ENCODE measurements around the gene CASKIN2.
A peak's percentile ranks its signal among the peaks of the same experiment; 100 is the strongest.

The CASKIN2 gene, protein sequence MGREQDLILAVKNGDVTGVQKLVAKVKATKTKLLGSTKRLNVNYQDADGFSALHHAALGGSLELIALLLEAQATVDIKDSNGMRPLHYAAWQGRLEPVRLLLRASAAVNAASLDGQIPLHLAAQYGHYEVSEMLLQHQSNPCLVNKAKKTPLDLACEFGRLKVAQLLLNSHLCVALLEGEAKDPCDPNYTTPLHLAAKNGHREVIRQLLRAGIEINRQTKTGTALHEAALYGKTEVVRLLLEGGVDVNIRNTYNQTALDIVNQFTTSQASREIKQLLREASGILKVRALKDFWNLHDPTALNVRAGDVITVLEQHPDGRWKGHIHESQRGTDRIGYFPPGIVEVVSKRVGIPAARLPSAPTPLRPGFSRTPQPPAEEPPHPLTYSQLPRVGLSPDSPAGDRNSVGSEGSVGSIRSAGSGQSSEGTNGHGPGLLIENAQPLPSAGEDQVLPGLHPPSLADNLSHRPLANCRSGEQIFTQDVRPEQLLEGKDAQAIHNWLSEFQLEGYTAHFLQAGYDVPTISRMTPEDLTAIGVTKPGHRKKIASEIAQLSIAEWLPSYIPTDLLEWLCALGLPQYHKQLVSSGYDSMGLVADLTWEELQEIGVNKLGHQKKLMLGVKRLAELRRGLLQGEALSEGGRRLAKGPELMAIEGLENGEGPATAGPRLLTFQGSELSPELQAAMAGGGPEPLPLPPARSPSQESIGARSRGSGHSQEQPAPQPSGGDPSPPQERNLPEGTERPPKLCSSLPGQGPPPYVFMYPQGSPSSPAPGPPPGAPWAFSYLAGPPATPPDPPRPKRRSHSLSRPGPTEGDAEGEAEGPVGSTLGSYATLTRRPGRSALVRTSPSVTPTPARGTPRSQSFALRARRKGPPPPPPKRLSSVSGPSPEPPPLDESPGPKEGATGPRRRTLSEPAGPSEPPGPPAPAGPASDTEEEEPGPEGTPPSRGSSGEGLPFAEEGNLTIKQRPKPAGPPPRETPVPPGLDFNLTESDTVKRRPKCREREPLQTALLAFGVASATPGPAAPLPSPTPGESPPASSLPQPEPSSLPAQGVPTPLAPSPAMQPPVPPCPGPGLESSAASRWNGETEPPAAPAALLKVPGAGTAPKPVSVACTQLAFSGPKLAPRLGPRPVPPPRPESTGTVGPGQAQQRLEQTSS (N-terminal part only)

GRCh38 chr17:75515496-75516254 is at the start of gene CASKIN2:
TSS of gene CASKIN2 (minus strand) at chr17:75515537. CDS start at chr17:75513804, 1,733 bp downstream.
- peak; percentile 80 for DNase-seq

GRCh38 chr17:75565066-75565465 is 49.7 kb upstream of the CASKIN2 start:
- no peak for DNase-seq

DNA sequence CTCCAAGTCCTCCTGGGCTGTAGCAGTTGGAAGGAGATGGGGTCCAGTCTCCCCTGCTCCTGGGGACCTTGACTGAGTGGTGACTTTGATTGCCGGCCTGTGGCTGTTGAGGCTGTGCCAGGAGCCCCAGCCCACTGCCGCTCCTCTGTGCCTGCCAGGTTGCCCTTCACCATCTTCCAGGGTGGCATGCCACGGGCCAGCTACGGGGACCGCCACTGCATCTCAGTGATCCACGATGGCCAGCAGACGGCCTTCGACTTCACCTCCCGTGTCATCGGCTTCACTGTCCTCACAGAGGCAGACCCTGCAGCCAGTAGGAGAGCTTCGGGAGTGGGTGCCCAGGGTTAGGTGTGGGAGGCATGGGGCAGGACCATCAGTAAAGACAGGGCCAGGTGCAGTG is 48.9 kb upstream of the CASKIN2 start:
- DNase-seq: no peak

- DNase-seq: no peak
These were observed 47.9 kb upstream of the CASKIN2 start for GRCh38 chr17:75563063-75563758.

- DNase-seq: no peak
These were observed 46.7 kb upstream of the CASKIN2 start for GRCh38 chr17:75561927-75562603.

DNA sequence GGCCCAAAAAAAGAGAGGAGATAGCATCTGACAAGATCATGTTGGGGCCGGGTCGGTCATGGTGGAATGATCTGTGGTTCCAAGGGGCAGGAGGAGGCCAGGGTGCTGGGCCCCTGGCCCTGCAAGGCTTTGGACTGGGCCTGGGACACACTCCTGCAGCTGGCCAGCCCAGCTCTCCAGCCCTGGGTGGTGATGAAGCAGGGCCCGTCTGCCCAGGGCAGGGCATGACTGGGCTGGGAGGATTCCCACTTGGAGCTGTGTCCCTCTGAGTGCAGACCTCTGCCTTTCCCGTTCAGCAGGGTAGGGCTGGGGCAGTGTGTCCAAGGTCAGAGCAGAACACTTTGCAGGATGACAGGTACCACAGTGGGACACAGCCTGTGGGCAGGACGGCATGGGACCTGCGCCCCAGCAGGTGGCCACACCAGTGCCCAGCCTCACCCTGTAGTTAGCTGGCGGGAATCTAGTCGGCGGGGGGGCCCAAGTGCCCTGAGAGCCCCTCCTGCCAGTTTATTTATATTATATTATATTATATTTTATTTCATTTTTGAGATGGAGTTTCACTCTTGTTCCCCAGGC is 44.7 kb upstream of the CASKIN2 start:
- no peak for DNase-seq

DNA sequence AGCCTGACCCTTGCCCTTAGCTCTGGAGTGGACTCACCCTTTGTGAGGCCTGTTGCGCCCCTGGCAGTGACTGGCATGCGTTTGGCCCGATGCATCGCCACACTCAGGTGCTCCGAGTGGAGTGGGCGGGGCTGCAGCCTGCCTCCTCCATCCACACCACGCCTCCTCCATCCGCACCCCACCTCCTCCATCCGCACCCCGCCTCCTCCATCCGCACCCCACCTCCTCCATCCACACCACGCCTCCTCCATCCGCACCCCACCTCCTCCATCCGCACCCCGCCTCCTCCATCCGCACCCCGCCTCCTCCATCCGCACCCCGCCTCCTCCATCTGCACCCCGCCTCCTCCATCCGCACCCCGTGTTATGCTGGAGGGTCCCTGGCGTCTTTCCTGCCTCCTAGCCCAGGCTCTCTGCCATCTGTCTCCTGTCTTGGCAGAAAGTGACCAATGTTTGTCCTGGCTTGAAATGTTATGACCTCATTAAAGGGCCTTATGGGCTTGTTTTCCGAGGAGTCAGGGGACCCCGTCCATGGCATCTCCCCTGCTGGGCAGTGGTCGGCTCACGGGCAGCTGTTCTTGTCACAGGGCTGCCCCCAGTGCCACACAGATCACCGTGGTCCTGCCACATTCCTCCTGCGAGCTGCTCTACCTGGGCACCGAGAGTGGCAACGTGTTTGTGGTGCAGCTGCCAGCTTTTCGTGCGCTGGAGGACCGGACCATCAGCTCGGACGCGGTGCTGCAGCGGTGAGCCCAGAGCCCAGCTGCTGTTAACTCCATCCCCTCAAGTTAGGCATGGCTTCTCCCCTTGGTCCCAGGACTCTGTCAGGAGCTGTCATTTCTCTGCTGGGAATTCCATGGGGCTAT is 43.6 kb upstream of the CASKIN2 start:
- DNase-seq: no peak

DNA sequence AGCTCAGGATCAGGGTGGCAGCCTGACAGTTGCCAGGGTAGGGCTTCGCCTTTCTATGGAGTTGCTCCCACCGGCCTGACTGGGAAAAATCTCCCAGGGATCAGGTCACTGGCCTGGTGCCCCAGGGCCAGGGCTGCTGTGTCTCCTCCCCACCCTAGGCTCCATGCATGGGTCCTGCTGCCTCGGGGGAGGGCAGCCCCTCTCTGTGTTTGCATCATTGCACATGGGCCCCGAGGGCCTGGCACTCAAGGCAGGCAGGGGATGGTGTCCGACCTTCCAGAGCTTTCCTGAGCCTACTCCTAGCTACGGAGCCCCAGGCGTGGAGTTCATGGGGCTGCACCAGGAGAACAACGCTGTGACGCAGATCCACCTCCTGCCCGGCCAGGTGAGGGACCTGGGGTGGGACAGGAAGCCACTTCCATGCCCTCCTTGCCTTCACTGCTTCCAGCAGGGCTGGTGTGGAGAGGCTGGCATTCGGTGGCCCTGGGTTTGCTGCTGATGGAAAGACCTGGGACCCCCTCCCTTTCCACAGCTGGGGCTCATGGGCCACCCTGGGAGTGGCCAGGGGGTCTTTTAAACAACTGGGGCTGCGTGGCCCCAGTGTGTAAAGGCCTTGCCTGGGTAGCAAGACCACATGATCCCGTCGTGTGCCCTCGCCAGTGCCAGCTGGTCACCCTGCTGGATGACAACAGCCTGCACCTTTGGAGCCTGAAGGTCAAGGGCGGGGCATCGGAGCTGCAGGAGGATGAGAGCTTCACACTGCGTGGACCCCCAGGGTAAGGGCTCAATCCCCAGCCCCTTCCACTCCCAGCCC is 42.7 kb upstream of the CASKIN2 start:
- no peak for DNase-seq

- DNase-seq: no peak
These were observed 41.9 kb upstream of the CASKIN2 start for GRCh38 chr17:75557075-75557851.

DNA sequence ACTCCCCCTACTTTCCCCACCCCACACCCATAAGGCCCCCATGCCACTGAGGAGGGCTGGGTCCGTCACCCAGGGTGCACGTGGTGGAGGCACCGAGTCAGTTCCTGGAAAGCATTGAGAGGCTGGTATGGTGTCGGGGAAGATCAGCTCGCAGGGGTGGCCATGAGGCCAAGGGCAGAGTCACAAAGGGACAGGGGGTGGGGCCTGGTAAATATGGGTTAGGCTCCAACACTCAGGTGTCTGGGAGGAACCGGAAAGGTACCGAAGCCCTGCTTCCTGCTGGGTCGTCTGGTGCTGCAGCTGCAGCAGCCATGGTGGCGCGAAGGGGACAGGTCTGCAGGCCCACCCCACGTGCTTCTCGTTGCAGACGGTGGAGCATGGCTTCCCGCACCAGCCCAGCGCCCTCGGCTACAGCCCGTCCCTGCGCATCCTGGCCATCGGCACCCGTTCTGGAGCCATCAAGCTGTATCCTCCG is 40.4 kb upstream of the CASKIN2 start:
- DNase-seq: no peak

DNA sequence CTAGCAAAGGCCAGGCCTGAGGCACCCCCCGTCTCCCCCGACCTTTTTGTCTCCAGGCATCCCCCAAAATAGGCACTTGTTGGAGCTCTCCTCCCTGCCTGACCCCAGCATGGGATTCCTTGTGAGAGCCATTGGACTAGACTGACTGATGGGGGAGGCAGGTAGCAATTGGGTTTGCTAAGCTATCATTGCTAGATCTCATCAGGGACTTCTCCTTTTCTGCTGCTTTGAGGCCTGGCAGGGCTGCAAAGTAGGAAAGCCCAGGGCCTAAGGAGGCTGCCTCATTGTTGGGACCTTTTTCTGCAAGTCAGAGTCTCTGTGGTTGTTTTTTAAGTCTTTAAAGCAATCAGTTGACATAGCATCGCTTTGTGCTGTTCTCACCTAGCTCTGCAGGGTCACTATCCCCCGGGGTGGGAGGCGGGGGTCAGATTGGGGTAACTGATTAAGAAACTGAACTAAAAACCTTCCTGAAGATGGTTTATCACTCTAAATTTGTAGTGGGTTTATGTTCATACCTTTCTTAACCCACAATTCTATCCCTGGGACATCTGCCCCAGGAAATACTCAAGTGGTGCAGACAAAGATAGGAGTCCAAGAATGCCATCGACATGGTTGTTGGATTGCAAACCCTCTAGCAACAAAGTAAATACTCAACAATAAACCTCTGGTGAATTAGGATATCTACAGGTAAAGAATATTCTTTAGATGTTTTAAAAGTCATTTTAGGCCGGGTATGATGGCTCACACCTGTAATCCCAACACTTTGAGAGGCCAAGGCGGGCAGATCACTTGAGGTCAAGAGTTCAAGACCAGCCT is 38.2 kb upstream of the CASKIN2 start:
- no peak for DNase-seq

DNA sequence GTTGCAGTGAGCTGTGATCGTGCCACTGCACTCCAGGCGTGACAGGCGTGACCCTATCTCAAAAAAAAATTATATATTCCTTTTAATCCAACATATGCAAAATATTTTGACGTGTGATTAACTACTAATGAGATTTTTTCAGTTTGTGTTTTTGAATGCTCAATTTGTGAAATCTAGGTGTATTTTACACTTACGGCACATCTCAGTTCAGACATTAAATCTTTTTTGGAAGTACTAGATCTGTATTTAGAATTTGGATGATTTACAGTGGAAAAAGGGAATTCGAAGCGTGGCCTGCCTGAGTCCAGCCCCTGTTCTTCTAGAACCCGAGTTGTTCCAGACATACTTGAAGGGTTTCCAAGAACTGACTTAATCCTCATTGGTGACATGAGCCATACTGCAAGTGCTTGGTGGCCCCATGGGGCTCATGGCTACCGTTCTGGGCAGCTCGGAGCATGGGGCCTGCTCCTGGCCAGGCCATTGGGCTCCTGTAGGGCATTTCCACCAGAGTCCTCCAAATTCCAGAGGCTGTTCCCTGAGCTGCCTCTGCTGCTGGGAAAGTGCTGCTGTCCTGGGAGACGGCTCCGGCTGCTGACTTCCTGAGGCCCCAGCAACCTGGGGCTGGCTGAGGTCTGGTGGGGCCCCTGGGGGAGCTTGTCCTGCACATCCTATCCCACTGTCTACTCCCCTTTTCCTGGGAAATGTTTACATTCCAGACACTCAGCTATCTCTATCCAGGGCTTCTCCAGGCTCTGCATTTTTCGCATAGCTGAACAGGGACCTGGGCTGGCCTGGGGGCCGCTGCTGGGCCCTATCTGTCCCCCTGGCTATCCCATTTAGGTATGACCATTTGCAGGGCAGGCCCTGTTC is 37.3 kb upstream of the CASKIN2 start:
- DNase-seq: no peak

GRCh38 chr17:75551266-75551665 is 35.9 kb upstream of the CASKIN2 start:
- DNase-seq: no peak

DNA sequence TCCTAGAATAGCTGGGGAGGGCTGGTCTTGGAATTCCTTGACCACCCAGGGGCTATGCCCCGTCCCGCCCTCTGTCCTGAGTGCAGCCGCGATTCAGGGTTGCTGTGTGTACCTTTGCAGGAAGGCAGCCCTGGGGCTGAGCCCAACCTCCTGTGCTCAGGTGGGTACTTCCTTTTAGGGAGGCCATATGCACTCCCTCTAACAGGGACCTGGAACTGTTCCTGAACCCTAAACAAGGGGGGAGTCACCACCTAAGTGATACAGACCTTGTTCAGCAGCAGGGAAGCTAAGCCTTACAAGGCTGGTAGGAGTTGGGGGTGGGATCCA is 34.8 kb upstream of the CASKIN2 start:
- DNase-seq: no peak

- DNase-seq: peak; percentile 87
These were observed 34.2 kb upstream of the CASKIN2 start for GRCh38 chr17:75549246-75550138.
